Measurements from ENCODE around the gene HNRNPH3.

DNA sequence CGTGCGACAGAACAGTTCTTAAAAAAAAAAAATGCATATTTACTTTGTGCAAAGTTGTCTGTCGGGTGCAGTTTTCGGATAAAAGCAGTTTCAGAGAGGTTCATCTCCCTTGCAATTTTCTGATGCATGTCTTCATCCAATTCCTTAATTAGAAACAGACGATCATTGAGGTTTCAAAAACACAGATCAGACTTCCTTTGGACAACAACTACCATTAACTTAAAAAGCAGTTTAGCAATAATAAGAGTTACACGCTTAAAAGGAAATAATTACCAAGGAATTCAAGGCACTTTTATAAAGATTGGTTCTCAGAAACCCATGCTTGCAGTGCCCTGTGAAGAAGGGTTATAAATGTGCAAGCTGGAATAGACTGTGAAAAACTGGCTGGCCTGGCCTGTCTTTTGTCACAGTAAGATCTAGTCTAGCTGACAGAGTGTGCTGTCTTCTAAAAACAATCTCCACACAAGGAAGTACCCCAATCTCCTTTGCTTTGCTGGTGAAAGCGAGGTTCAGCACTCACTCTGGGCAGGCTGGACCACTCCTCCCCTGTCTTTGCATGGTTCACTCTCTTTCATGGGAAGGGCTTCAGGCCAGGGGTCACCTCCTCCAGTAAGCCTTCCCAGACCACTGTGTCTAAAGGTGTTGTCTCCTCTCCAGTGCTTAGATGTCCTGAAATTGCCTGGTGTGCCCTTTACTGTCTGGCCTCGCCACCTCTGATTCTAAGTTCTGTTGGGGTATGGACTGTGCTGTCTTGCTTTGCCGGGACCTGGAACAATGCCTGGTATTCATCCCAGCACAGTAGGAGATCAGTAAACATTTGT lies 34.8 kb upstream of the HNRNPH3 start:
- TF ChIP-seq, protein P1, sequence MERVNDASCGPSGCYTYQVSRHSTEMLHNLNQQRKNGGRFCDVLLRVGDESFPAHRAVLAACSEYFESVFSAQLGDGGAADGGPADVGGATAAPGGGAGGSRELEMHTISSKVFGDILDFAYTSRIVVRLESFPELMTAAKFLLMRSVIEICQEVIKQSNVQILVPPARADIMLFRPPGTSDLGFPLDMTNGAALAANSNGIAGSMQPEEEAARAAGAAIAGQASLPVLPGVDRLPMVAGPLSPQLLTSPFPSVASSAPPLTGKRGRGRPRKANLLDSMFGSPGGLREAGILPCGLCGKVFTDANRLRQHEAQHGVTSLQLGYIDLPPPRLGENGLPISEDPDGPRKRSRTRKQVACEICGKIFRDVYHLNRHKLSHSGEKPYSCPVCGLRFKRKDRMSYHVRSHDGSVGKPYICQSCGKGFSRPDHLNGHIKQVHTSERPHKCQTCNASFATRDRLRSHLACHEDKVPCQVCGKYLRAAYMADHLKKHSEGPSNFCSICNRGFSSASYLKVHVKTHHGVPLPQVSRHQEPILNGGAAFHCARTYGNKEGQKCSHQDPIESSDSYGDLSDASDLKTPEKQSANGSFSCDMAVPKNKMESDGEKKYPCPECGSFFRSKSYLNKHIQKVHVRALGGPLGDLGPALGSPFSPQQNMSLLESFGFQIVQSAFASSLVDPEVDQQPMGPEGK (CRISPR knock-in tag; IDR thresholded peaks at IDR 0.05; ENCODE audit: borderline replicate concordance): no peak
- TF ChIP-seq TOX (CRISPR knock-in tag; IDR thresholded peaks at IDR 0.05; ENCODE audit: borderline replicate concordance): no peak
- TF ChIP-seq ZC3H10 (CRISPR knock-in tag; IDR thresholded peaks at IDR 0.05): no peak
- TF ChIP-seq, protein P2, sequence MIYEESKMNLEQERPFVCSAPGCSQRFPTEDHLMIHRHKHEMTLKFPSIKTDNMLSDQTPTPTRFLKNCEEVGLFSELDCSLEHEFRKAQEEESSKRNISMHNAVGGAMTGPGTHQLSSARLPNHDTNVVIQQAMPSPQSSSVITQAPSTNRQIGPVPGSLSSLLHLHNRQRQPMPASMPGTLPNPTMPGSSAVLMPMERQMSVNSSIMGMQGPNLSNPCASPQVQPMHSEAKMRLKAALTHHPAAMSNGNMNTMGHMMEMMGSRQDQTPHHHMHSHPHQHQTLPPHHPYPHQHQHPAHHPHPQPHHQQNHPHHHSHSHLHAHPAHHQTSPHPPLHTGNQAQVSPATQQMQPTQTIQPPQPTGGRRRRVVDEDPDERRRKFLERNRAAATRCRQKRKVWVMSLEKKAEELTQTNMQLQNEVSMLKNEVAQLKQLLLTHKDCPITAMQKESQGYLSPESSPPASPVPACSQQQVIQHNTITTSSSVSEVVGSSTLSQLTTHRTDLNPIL (CRISPR knock-in tag; IDR thresholded peaks at IDR 0.05; ENCODE audit: low read depth): no peak
- no peak for TF ChIP-seq ZFP30 (CRISPR knock-in tag; IDR thresholded peaks at IDR 0.05)
- no peak for TF ChIP-seq CSDC2 (CRISPR knock-in tag; IDR thresholded peaks at IDR 0.05)
- TF ChIP-seq, protein P3, sequence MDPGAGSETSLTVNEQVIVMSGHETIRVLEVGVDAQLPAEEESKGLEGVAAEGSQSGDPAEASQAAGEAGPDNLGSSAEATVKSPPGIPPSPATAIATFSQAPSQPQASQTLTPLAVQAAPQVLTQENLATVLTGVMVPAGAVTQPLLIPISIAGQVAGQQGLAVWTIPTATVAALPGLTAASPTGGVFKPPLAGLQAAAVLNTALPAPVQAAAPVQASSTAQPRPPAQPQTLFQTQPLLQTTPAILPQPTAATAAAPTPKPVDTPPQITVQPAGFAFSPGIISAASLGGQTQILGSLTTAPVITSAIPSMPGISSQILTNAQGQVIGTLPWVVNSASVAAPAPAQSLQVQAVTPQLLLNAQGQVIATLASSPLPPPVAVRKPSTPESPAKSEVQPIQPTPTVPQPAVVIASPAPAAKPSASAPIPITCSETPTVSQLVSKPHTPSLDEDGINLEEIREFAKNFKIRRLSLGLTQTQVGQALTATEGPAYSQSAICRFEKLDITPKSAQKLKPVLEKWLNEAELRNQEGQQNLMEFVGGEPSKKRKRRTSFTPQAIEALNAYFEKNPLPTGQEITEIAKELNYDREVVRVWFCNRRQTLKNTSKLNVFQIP (CRISPR knock-in tag; IDR thresholded peaks at IDR 0.05; ENCODE audit: borderline replicate concordance, low read depth): no peak
- TF ChIP-seq ARNTL (CRISPR knock-in tag; IDR thresholded peaks at IDR 0.05; ENCODE audit: borderline replicate concordance, low read depth): no peak
- TF ChIP-seq ISL1 (CRISPR knock-in tag; IDR thresholded peaks at IDR 0.05): no peak
